Measurements from ENCODE around the gene DYDC2. TPM values are rescaled to one million over a fixed set of nuclear protein-coding genes. Genes with fewer than 3 reads are reported as not detected.

The DYDC2 gene
- total and polyA plus RNA-seq, 7 donors = not detected

- peak overlapping the region; percentile 83 for H3K27ac ChIP-seq
- ATAC-seq (peak; percentile 57 to 73 (median 65)), DNase-seq (peak in 1 of 2 donors; percentile 58)
- no peaks in the 10 kb centered on the region for H3K9me3 ChIP-seq
- TF ChIP-seq, protein P1, sequence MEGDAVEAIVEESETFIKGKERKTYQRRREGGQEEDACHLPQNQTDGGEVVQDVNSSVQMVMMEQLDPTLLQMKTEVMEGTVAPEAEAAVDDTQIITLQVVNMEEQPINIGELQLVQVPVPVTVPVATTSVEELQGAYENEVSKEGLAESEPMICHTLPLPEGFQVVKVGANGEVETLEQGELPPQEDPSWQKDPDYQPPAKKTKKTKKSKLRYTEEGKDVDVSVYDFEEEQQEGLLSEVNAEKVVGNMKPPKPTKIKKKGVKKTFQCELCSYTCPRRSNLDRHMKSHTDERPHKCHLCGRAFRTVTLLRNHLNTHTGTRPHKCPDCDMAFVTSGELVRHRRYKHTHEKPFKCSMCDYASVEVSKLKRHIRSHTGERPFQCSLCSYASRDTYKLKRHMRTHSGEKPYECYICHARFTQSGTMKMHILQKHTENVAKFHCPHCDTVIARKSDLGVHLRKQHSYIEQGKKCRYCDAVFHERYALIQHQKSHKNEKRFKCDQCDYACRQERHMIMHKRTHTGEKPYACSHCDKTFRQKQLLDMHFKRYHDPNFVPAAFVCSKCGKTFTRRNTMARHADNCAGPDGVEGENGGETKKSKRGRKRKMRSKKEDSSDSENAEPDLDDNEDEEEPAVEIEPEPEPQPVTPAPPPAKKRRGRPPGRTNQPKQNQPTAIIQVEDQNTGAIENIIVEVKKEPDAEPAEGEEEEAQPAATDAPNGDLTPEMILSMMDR (IDR thresholded peaks at IDR 0.05) = no peak
- WGBS, 3 donors = 10 to 25% (median 21%) methylated on average over 16 of the region's 16 CpGs
- no peaks in the 10 kb centered on the region for H3K36me3 ChIP-seq (ENCODE audit: insufficient read depth in 1 of 2, low read depth in 1 of 2)
- H3K27me3 ChIP-seq (ENCODE audit: insufficient read depth in 3 of 3, low read length in 2 of 3) = no peaks in the 10 kb centered on the region
- peak overlapping the region; percentile 95 for H3K4me3 ChIP-seq
- H3K4me1 ChIP-seq = peaks cover 39% of the 10 kb centered on the region
- intact Hi-C loops (cut with DNase I) = loop anchor here in 1 of 2 donors (5.0 kb wide), 1 partner anchor 44 kb away; the partner anchor contains the start of gene TSPAN14
Observed at GRCh38 chr10:80407812-80408241, 51.2 kb downstream of the DYDC2 start.

DNA sequence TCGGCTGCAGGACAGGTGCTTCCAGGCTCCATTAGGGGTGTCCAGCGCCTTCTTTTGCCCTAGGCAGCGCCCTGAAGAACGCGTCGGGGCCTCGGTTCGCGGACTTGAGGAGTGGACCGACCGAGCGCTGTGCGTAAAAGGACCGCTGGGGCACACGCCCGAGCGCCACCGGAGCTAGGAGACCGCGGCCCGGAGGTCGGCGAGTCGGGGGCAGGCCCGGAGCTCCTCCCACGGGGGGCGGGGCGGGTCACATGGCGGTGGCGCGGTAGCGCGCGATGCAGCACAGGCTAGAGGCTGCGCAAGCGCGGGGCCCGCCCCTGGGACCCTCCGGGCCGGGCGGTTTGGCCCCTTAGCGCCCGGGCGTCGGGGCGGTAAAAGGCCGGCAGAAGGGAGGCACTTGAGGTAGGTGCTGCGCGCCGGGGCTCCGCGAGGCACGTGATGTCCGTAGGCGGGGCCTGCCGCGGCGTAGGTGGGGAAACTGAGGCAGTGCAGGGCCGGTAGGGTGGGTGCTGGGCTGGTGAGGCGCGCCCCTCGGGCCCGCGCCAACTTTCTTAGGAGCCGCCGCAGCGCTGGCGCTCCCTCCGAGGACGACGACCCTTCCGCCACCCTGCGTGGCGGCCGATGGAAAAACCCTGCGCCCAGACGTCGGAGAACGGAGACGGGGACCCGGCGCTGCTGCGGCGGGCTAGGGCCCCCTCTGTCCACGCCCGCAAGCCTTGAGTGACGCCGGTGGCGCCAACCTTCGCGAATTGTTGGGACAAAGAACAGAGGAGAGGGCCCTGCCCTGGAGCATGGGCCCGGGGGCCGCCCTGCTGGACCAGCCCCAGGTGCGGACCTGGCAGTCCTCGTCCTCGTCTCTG lies 51.9 kb downstream of the DYDC2 start, which contains the start of gene PRXL2A:
Gene PRXL2A (plus strand): TSS at position 310 of the 860 bp plus-strand sequence. CDS start 11,917 bp downstream, outside the sequence.
- Histone ChIP-seq H3K27ac (peak within 1 kb of the TSS; percentile 83), H3K36me3 (ENCODE audit: insufficient read depth in 1 of 2, low read depth in 1 of 2) (no peaks in the 10 kb centered on the region), H3K4me3 (peak within 1 kb of the TSS; percentile 95), H3K9me3 (no peaks in the 10 kb centered on the region), H3K27me3 (ENCODE audit: insufficient read depth in 3 of 3, low read length in 2 of 3) (no peaks in the 10 kb centered on the region), H3K4me1 (peaks cover 44% of the 10 kb centered on the region)
- intact Hi-C loops (cut with DNase I) = loop anchor here in 1 of 2 donors (5.0 kb wide), 1 partner anchor 44 kb away; the partner anchor contains the start of gene TSPAN14
- WGBS, 3 donors = 1 to 2% (median 1%) methylated on average over 71 to 96 of the region's 96 CpGs
- DNase-seq (peak; percentile 82 to 90), ATAC-seq (peak; percentile 91 to 96 (median 96))
- TF ChIP-seq, protein P1 (IDR thresholded peaks at IDR 0.05) = no peak

DNA sequence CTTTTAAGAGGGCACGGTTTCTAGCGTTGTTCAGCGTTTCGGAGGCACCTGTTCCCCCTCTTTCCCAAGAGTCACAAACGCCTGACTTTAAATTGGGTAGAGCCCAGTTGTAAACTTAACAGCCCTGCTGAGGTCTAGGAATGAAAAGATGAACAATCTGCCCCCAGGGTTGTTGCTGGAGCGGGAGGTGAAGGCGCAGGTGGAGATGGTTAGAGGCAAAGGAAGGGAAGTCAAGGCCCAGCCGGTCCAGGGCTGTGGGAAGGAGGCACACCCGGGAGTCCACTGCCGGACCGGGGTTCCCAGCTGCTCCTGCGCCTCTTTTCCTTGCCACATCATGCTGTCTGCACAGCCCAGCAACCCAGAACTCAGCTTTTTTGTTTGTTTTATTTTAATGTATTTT lies 52.5 kb downstream of the DYDC2 start:
- DNase-seq = no peak
- H3K9me3 ChIP-seq = no peaks in the 10 kb centered on the region
- peak overlapping the region; percentile 83 for H3K27ac ChIP-seq
- WGBS, 3 donors = 27 to 41% (median 33%) methylated on average over 12 of the region's 12 CpGs
- TF ChIP-seq, protein P1 (IDR thresholded peaks at IDR 0.05) = no peak
- H3K36me3 ChIP-seq (ENCODE audit: insufficient read depth in 1 of 2, low read depth in 1 of 2) = no peaks in the 10 kb centered on the region
- peak overlapping the region; percentile 95 for H3K4me3 ChIP-seq
- no peaks in the 10 kb centered on the region for H3K27me3 ChIP-seq (ENCODE audit: insufficient read depth in 3 of 3, low read length in 2 of 3)
- no peak for ATAC-seq
- intact Hi-C loops (cut with DNase I) = loop anchor here in 1 of 2 donors (5.0 kb wide), 1 partner anchor 43 kb away; the partner anchor contains the start of gene TSPAN14
- H3K4me1 ChIP-seq = peaks cover 50% of the 10 kb centered on the region

GRCh38 chr10:80410122-80410521 lies 53.5 kb downstream of the DYDC2 start:
- no peaks in the 10 kb centered on the region for H3K36me3 ChIP-seq (ENCODE audit: insufficient read depth in 1 of 2, low read depth in 1 of 2)
- peak overlapping the region; percentile 95 for H3K4me3 ChIP-seq
- H3K27me3 ChIP-seq (ENCODE audit: insufficient read depth in 3 of 3, low read length in 2 of 3) = no peaks in the 10 kb centered on the region
- WGBS, 3 donors = 18 to 25% (median 24%) methylated on average over 2 of the region's 2 CpGs
- TF ChIP-seq, protein P1 (IDR thresholded peaks at IDR 0.05) = no peak
- peak in 1 of 4 donors; percentile 31 for ATAC-seq
- H3K9me3 ChIP-seq = no peaks in the 10 kb centered on the region
- no peak for DNase-seq
- H3K4me1 ChIP-seq = peaks cover 60% of the 10 kb centered on the region
- intact Hi-C loops (cut with DNase I) = no loop called here
- H3K27ac ChIP-seq = peak overlapping the region; percentile 25
